Muscle layer of duodenum (tissue), 2 donors: ENCODE results near the gene NCOA5.

Experiments
- H3K27ac ChIP-seq: one replicate; pipeline ENCODE4 v1.7.0; 2013; ENCODE audit warnings: mild to moderate bottlenecking, low read length
- H3K27me3 ChIP-seq: one replicate; pipeline ENCODE4 v1.7.0; 2013; ENCODE audit warnings: low read depth, mild to moderate bottlenecking, control low read depth, low read length
- H3K36me3 ChIP-seq, 2 donors: one replicate each; pipeline ENCODE4 v1.7.0; 2013; ENCODE audit warnings: low read length in 2 of 2, control low read depth in 1 of 2, mild to moderate bottlenecking in 1 of 2; ENCODE audit not compliant: insufficient read depth in 2 of 2, control insufficient read depth in 1 of 2
- H3K4me1 ChIP-seq, 2 donors: one replicate each; pipeline ENCODE4 v1.7.0; 2013; ENCODE audit warnings: low read length in 2 of 2, mild to moderate bottlenecking in 2 of 2, control low read depth in 1 of 2, moderate library complexity in 1 of 2; ENCODE audit not compliant: insufficient read depth in 2 of 2, control insufficient read depth in 1 of 2
- H3K4me3 ChIP-seq, 2 donors: one replicate each; pipeline ENCODE4 v1.7.0; 2013; ENCODE audit warnings: low read length in 2 of 2, low read depth in 1 of 2, mild to moderate bottlenecking in 1 of 2
- H3K9me3 ChIP-seq, 2 donors: one replicate each; pipeline ENCODE4 v1.7.0; 2013; ENCODE audit warnings: low read length in 2 of 2, control low read depth in 1 of 2, mild to moderate bottlenecking in 1 of 2; ENCODE audit not compliant: control insufficient read depth in 1 of 2
- donor health status: healthy.

NCOA5 gene

DNA sequence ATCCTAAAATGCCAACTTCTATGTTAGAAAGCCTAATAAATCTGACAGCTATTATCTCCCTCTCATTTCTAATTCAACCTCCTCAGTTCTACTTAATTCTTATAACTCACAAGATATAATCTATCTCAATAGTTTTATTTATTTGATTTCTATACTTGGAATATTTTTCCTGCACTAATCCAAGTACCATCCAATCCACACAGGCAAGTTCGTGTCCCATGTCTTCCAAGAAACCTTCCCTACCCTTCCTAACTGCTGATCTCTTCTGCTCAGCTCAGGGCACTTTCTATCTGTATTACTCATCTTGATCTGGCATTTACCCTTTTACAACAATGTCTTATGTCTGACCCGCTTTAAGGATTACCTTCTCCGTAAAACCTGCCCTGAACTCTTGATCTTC, 18.2 kb downstream of the NCOA5 start:
- H3K4me3 ChIP-seq, result no peak overlapping the region
- H3K27ac ChIP-seq, result no peak overlapping the region
- no peaks in the 10 kb centered on the region for H3K4me1 ChIP-seq
- peaks cover 43 to 50% of the 10 kb centered on the region in 2 donors for H3K36me3 ChIP-seq
- no peaks in the 10 kb centered on the region for H3K27me3 ChIP-seq
- no peaks in the 10 kb centered on the region for H3K9me3 ChIP-seq

DNA sequence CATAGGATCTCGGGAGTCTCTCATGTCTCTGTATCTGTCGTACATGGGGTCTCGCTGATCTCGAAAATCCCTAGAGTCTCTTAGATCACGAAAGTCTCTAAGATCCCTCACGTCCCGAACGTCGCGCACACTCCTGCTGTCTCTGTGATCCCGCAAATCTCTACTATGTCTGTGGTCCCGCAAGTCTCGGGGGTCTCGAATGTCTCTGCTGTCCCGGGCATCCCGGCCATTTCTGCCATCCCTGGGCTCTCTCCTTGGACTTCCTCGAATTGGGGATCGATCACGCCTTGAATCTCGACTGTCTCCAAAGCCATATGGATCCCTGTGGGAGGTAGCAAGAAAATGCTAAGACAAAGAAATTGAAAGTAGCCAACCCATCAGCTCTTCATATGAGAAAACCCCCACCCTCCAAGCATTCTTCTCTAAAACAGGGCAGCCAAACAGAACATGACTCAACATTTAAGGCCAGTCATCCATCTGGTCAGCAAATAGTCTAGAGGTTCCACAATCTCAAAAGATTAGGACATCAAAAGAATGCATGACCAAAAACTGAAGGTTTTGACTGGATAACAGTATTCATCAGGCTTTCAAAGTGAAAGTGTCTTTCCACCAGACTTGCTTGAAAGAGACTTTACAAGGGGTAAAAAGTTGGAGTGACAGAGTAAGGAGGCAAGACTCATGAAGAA, 19.4 kb downstream of the NCOA5 start:
- Histone ChIP-seq H3K27me3 (no peaks in the 10 kb centered on the region), H3K4me1 (no peaks in the 10 kb centered on the region), H3K9me3 (no peaks in the 10 kb centered on the region), H3K36me3 (peaks cover 51 to 59% of the 10 kb centered on the region in 2 donors), H3K27ac (no peak overlapping the region), H3K4me3 (no peak overlapping the region)

DNA sequence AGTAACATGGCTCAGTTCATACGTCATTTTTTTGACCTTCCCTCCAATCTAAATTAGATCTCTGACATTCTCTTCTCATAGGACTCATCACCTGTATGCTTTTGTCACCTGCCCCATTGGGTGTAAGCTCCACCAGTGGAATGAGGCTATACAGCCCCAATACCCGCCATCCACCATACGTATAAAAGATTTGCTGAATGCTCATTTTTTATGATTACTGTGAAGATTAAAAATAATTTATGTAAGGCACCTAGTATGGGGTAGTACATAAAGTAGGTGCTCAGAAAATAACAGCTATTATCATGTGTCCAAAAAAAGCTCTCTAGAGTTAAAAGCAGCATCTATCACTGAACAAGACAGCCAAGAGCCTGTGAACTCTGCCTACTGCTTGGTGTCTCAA, 24.1 kb downstream of the NCOA5 start:
- Histone ChIP-seq H3K27ac (no peak overlapping the region), H3K36me3 (peaks cover 77 to 92% of the 10 kb centered on the region in 2 donors), H3K9me3 (no peaks in the 10 kb centered on the region), H3K27me3 (no peaks in the 10 kb centered on the region), H3K4me1 (peaks cover 0 to 11% of the 10 kb centered on the region in 2 donors), H3K4me3 (no peak overlapping the region)

DNA sequence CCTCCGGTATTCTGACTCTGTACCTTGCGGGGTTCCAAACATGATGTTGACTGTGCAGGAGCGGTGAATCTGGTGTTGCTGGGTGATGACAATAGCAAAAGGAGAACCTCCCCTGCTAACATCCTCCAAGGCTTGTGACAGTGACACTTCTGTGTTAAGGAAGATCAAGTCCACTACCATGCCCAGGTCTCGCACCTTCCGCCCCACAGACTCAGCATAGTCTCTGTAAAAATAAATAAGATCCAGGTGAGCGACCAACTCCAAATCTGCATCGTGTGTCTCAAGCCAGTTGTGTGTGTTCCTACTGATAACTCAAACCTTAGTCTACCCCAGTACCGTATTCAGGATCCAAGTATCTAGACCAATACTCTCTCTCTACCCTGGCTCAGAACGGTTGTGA, 24.8 kb downstream of the NCOA5 start:
- no peaks in the 10 kb centered on the region for H3K9me3 ChIP-seq
- peaks cover 72 to 90% of the 10 kb centered on the region in 2 donors for H3K36me3 ChIP-seq
- H3K4me1 ChIP-seq, result peaks cover 0 to 12% of the 10 kb centered on the region in 2 donors

DNA sequence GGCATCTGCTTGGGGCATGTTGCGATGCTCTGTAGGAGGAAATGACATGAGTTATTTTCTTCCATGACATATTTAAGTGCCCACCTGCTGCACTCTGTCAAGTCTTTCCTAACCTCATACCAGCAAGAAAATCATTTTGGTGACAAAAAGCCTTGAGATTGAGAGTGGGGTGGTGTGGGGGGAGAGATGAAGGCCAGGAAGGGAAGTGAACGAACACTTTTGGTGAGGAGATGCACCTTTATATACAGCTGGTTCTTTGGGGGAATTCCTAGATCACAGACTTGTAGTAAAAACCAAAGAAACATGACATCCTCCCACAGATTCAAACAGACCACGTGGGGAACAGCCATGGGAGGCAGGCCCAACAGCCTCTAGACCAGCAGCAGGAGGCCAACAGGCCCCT, 26.1 kb downstream of the NCOA5 start:
- no peak overlapping the region for H3K27ac ChIP-seq
- H3K4me3 ChIP-seq, result no peak overlapping the region
- peaks cover 64 to 79% of the 10 kb centered on the region in 2 donors for H3K36me3 ChIP-seq

More for the DNA sequence above, 24.8 kb downstream of the NCOA5 start:
- Histone ChIP-seq H3K4me3 (no peak overlapping the region), H3K27ac (no peak overlapping the region), H3K27me3 (no peaks in the 10 kb centered on the region)

DNA sequence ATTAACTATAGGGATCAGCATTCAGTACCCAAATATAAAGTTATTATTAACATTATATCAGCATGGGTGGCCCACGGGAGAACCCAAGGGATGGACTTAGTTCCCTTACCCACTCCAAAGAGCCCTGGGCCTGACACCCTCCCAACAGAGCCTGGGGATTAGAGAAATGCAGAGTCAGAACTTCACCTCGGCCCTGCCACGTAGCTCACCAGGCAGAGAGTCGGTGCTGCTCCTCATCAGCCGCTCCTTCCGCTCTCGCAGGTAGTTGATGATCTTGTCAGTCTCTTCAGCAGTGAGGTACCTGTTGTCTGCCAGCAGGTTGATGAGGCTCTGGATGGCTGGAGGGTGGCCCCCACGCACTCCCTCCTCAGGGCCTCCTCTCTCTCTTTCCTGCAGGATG, 26.6 kb downstream of the NCOA5 start:
- Histone ChIP-seq H3K4me3 (no peak overlapping the region), H3K27me3 (no peaks in the 10 kb centered on the region), H3K27ac (no peak overlapping the region), H3K9me3 (no peaks in the 10 kb centered on the region), H3K4me1 (peaks cover 5 to 19% of the 10 kb centered on the region in 2 donors), H3K36me3 (peaks cover 59 to 74% of the 10 kb centered on the region in 2 donors)

More for the DNA sequence above, 26.1 kb downstream of the NCOA5 start:
- Histone ChIP-seq H3K4me1 (peaks cover 2 to 14% of the 10 kb centered on the region in 2 donors), H3K27me3 (no peaks in the 10 kb centered on the region), H3K9me3 (no peaks in the 10 kb centered on the region)

DNA sequence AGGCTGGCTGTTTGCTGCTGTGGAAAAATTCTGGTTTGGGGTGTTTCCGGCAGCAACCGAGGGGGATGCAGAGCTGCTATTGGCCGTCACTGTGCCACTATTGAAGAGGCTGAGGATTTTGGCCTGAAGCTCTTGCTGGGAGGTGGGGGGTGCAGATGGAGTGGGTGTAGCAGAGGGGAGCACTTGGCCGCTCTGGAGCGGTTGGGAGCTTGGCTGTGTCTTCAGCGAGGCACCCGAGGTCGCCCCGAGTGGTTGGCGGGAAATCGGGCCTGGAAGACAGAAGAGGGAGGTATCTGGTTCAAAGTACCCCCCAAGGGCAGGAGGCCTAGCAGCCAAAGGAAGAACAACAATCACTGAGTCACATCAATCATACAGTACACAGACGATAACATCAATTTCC, 27.1 kb downstream of the NCOA5 start:
- no peaks in the 10 kb centered on the region for H3K27me3 ChIP-seq
- no peak overlapping the region for H3K4me3 ChIP-seq
- H3K4me1 ChIP-seq, result peaks cover 5 to 24% of the 10 kb centered on the region in 2 donors
- peaks cover 58 to 69% of the 10 kb centered on the region in 2 donors for H3K36me3 ChIP-seq
- H3K27ac ChIP-seq, result no peak overlapping the region
- H3K9me3 ChIP-seq, result no peaks in the 10 kb centered on the region

DNA sequence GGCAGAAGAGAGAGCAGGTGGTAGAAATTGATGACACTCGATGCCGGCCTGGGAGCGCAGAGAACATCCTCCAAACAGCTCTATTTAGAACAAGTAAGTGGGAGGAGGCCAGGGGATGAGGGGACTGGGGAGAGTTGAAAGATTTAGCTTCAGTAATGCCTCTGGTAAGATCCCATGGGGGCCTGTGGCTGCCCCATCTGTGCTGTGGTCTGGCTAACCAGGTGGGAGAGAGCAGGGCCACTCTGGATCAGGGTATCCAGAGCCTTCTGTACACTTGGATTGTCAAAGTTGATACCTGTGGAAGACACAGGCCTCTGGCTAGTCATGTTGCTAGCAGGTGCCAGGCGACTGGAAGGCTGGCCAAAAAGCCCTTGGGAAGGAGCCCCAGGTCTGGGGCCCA, 27.6 kb downstream of the NCOA5 start:
- Histone ChIP-seq H3K27me3 (peaks cover 1% of the 10 kb centered on the region), H3K4me3 (no peak overlapping the region), H3K9me3 (no peaks in the 10 kb centered on the region), H3K36me3 (peaks cover 58 to 67% of the 10 kb centered on the region in 2 donors), H3K27ac (no peak overlapping the region), H3K4me1 (peaks cover 5 to 29% of the 10 kb centered on the region in 2 donors)

DNA sequence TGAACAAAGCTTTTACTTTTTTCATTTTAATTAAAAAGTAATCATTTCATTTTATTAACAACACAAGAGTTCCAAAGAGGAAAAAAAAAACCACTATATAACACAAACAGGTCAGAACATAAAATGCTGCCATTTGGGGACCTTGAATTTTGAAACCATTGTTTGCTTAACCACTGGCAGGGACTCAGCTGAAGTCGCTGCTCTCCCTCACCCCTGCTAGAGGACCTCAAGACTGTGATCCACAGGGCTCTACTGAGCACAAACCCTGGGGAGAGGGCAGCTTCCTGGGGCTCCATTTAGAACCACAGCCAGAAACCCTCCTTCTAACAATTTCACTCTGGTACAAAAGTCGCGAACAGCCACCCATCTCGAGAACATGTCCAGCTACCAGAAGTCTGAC, 28.8 kb downstream of the NCOA5 start:
- H3K27ac ChIP-seq, result no peak overlapping the region
- peaks cover 47 to 56% of the 10 kb centered on the region in 2 donors for H3K36me3 ChIP-seq
- peaks cover 8% of the 10 kb centered on the region for H3K27me3 ChIP-seq

DNA sequence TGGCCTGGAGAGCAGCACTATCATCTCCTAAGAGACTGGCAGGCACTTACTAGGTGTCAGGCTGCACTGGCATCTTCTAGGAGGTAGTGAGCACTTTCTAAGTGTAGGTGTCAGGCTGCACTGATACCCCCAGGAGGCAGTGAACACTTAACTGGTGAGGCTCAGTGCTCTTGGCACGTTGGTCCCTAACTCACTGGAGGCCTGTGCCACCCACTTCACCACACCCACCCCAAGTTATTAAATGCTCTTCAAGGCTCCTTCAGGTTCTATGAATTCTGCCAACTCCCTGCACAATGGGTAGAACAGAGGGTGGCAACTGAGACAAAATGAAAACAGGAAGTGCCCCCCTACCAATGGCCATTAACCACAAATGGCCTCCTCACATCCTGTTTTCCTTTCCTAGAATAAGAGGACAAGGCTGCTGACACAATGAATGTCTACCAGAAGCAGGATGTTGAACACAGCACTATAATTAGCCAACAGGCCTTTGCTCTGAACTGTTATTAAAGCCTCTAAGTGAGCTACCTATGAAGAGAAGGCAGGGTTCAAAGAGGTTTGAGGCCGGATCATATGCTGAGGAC, 29.4 kb downstream of the NCOA5 start:
- Histone ChIP-seq H3K36me3 (peaks cover 41 to 50% of the 10 kb centered on the region in 2 donors), H3K4me1 (peaks cover 5 to 33% of the 10 kb centered on the region in 2 donors), H3K9me3 (no peaks in the 10 kb centered on the region), H3K27me3 (peaks cover 8% of the 10 kb centered on the region), H3K4me3 (no peak overlapping the region), H3K27ac (no peak overlapping the region)

More for the DNA sequence above, 28.8 kb downstream of the NCOA5 start:
- H3K4me3 ChIP-seq, result no peak overlapping the region
- H3K4me1 ChIP-seq, result peaks cover 5 to 33% of the 10 kb centered on the region in 2 donors
- H3K9me3 ChIP-seq, result no peaks in the 10 kb centered on the region

DNA sequence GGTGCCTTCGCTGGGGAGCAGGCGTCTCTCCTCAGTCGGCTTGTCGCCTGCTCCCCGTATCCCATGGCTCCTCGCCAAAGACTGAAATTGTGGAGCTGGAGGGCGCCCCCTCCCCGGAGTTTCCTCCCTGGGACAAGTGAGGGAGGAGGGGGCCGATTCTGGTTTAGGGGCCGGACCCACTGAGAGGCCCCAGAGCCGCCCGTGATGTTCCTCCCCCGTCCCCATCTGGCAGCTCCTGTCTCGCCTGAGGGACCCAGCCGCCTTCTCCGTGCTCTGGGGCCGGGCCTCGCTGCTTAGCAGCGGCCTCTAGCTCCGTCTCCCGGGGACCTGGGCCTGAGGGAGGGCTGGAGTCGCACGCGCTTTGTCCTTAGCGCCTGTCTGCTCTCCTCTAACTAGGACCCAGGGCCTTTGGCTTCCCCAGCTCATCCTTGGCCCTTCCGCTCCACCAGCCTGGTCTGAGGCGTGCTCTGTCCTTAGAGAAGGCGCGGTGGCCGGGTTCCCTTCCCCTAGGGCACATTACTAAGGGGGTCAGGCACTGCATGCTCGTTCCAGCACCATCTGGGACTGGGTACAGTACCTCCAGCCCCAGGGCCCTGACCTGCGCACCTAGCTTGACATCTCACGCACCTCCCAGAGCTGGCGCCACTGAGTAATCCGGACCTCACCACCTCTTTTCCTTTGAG, 31.0 kb downstream of the NCOA5 start:
- Histone ChIP-seq H3K4me1 (peaks cover 5 to 33% of the 10 kb centered on the region in 2 donors), H3K27me3 (peaks cover 8% of the 10 kb centered on the region), H3K9me3 (no peaks in the 10 kb centered on the region), H3K27ac (no peak overlapping the region), H3K36me3 (peaks cover 24 to 33% of the 10 kb centered on the region in 2 donors), H3K4me3 (peak overlapping the region in 1 of 2 donors; percentile 50)
